Activated B cell treated with CpG ODN at 0.5 μM for 24 hours (primary cell): ENCODE data around the gene CCDC197. TPM values are rescaled to one million over a fixed set of nuclear protein-coding genes. Genes with fewer than 3 reads are reported as not detected.

Experiments
- ATAC-seq: fragments of 200-7000 bp; cut with Tn5 transposase; one replicate; pipeline ENCODE4 v1.10.0; 2021; ENCODE audit warnings: low read depth, mild to moderate bottlenecking, moderate library complexity
- CTCF ChIA-PET: fragments of 350-600 bp; sonication (Branson Sonifier 250); formaldehyde crosslinking; loops from one replicate; lab custom pipeline; 2021; ENCODE audit warnings: antibody characterized with exemption; lab: Charles Lee
- POLR2A ChIA-PET: fragments of 350-600 bp; sonication (Branson Sonifier 250); formaldehyde crosslinking; loops from one replicate; lab custom pipeline; 2021; ENCODE audit warnings: antibody characterized with exemption; lab: Charles Lee
- DNase-seq: peaks from one replicate; pipeline ENCODE4 v3.0.0; 2022
- H3K27ac Mint-ChIP-seq: one replicate; pipeline ENCODE4 v1.8.0; 2020; ENCODE audit warnings: mixed read lengths
- H3K27me3 Mint-ChIP-seq: one replicate; pipeline ENCODE4 v1.8.0; 2021; ENCODE audit warnings: mixed read lengths
- H3K36me3 Mint-ChIP-seq: one replicate; pipeline ENCODE4 v1.8.0; 2021; ENCODE audit warnings: low read depth, mixed read lengths
- H3K4me1 Mint-ChIP-seq: one replicate; pipeline ENCODE4 v1.8.0; 2021; ENCODE audit warnings: mixed read lengths
- H3K4me3 Mint-ChIP-seq: one replicate; pipeline ENCODE4 v1.8.0; 2020; ENCODE audit warnings: mild to moderate bottlenecking, mixed read lengths
- H3K9me3 Mint-ChIP-seq: one replicate; pipeline ENCODE4 v1.8.0; 2020; ENCODE audit warnings: mixed read lengths
- intact Hi-C: fragments of 100-400 bp; cut with micrococcal nuclease; formaldehyde crosslinking; loops from one replicate; pipeline ENCODE4 v1.15.1; 2024
- total RNA-seq: library from RNA; stranded (reverse); gene quantifications from 2 replicates; pipeline ENCODE4 v1.2.3, GENCODE V29; 2022
- TF ChIP-seq, protein P1 (sequence below): fragments of 200-600 bp; IDR thresholded peaks from one replicate; pipeline ENCODE4 v1.8.0; 2022; ENCODE audit warnings: antibody characterized with exemption, mild to moderate bottlenecking

The CCDC197 gene
- total RNA-seq, 1 donor from 2014 or later: not detected

DNA sequence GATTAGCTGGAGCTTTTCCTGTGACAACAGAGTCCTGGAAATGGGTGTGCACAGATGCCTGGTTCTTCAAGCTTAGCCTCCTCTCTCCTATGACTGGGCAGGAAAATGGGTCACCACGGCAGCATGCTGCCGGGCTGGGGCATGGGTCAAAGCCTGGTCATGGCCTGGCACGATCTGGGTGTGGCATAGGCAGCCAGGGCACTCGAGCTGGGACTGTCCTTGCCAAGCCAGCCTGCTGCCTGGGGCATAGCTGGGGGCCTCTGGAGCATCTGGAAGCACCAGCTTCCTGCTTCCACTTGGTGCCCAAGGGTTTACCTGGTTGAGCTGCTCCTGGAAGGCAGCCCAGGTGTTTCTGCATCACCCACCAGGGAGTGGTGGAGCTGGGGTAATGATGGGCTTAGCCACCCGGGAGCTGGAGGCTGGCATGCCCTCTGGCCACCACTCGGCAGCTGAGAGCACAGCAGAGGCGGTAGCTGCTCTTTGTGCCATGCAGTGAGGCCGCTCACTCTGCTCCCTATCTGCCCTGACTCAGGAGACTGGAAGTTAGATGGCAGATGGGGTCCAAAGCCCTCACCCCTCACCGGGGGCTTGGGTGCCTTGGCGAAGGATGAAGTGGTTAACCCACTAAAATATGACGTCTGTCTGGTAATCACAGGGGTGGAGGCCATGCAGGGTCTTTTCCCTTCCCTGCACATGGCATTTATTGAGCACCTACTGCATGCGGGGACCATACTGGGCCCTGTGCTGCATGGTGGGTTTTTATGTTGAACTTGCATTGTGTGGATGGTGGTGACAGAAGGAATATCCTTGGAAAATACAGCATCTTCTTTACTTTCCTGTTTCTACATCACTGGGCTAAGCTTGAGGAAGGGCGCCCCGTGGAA lies 30.7 kb downstream of the CCDC197 start:
- ATAC-seq (no peak), DNase-seq (no peak)
- intact Hi-C loops: no loop called here
- Mint-ChIP-seq H3K27me3 (peaks cover 25% of the 10 kb centered on the region), H3K9me3 (no peaks in the 10 kb centered on the region), H3K36me3 (no peaks in the 10 kb centered on the region), H3K4me1 (peaks cover 5% of the 10 kb centered on the region), H3K27ac (no peak overlapping the region), H3K4me3 (peak overlapping the region; percentile 51)
- CTCF ChIA-PET: interaction anchor here (0.9 to 1.7 kb wide), 4 partner anchors 9 to 109 kb away, joined by 3 to 8 read pairs (median 4); no protein-coding TSS in a partner anchor
- TF ChIP-seq, protein P1, sequence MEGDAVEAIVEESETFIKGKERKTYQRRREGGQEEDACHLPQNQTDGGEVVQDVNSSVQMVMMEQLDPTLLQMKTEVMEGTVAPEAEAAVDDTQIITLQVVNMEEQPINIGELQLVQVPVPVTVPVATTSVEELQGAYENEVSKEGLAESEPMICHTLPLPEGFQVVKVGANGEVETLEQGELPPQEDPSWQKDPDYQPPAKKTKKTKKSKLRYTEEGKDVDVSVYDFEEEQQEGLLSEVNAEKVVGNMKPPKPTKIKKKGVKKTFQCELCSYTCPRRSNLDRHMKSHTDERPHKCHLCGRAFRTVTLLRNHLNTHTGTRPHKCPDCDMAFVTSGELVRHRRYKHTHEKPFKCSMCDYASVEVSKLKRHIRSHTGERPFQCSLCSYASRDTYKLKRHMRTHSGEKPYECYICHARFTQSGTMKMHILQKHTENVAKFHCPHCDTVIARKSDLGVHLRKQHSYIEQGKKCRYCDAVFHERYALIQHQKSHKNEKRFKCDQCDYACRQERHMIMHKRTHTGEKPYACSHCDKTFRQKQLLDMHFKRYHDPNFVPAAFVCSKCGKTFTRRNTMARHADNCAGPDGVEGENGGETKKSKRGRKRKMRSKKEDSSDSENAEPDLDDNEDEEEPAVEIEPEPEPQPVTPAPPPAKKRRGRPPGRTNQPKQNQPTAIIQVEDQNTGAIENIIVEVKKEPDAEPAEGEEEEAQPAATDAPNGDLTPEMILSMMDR: no peak
- POLR2A ChIA-PET: no interaction called here

DNA sequence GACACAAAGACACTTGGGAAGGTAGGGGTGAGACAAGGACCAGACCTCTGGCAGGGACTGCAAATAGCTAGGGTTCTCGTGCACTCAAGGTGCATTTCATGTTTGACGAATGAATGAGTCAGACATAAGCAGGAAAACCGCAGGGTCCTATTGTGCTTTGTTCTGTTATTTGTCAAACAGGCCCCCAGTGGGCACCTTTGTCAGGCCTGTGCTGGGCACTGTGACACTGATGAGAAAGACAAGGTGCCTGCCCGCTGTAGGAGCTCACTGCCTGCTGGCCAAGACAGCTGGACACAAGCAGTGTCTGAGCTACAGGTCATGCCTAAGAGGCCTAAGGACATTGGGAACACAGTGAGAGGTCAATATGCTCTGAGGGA lies 31.3 kb downstream of the CCDC197 start:
- Mint-ChIP-seq H3K27ac (no peak overlapping the region), H3K27me3 (peaks cover 19% of the 10 kb centered on the region), H3K9me3 (no peaks in the 10 kb centered on the region), H3K4me3 (peak overlapping the region; percentile 51), H3K4me1 (peaks cover 5% of the 10 kb centered on the region), H3K36me3 (no peaks in the 10 kb centered on the region)
- ChIA-PET CTCF (interaction anchor here (0.9 to 1.7 kb wide), 4 partner anchors 8 to 108 kb away, joined by 3 to 8 read pairs (median 4); no protein-coding TSS in a partner anchor), POLR2A (no interaction called here)
- ATAC-seq (no peak), DNase-seq (no peak)
- TF ChIP-seq, protein P1: no peak
- intact Hi-C loops: no loop called here

DNA sequence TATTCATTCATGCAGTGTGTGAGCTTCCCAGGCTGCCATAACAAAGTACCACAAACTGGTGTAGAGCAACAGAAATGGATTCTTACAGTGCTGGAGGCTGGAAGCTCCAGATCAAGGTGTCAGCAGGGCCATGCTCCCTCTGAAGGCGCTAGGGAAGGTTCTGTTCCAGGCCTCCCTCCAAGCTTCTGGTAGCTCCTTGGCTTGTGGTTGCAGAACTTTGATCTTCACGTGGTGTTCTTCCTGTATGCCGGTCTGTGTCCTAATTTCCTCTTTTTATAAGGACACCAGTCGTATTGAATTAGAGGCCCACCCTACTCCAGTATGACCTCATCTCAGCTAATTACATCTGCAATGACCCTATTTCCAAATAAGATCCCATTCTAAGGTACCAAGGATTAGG lies 32.2 kb downstream of the CCDC197 start:
- Mint-ChIP-seq H3K27me3 (peaks cover 13% of the 10 kb centered on the region), H3K4me1 (peaks cover 5% of the 10 kb centered on the region), H3K9me3 (no peaks in the 10 kb centered on the region), H3K36me3 (no peaks in the 10 kb centered on the region), H3K4me3 (no peak overlapping the region), H3K27ac (no peak overlapping the region)
- intact Hi-C loops: no loop called here
- DNase-seq (no peak), ATAC-seq (no peak)
- ChIA-PET CTCF (interaction anchor here (0.9 to 1.5 kb wide), 2 partner anchors 89 to 107 kb away, joined by 3 to 5 read pairs; no protein-coding TSS in a partner anchor), POLR2A (no interaction called here)
- TF ChIP-seq, protein P1: no peak

DNA sequence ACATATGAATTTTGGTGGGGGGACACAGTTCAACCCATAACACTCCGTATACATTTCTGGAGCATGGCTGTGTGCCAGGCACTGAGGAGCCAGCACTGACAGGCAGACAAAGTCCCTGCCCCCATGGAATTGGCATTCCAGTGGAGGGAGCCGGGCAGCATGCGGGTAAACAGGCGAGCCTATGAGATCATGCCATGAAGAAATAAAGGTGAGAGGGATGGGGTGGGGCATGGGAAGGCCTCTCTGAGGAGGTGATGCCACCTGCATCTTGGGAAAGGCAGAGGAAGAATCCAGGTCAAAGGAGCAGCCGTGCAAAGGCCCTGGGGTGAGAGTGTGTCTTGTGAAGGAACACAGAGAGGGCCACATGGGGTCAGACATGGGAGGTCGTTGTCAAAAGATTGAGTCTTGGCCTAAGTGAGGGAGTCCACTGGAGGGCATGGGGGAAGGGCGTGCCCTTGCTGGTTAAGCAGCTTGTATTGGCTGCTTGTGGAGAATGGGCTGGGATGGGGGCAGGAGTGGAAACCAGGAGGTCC lies 32.6 kb downstream of the CCDC197 start:
- Mint-ChIP-seq H3K27ac (no peak overlapping the region), H3K36me3 (no peaks in the 10 kb centered on the region), H3K4me3 (no peak overlapping the region), H3K4me1 (peaks cover 5% of the 10 kb centered on the region), H3K27me3 (peaks cover 8% of the 10 kb centered on the region), H3K9me3 (no peaks in the 10 kb centered on the region)
- DNase-seq: no peak
- CTCF ChIA-PET: interaction anchor here (0.9 to 1.5 kb wide), 2 partner anchors 90 to 107 kb away, joined by 3 to 5 read pairs; no protein-coding TSS in a partner anchor
- intact Hi-C loops: no loop called here
- POLR2A ChIA-PET: interaction anchor here (0.7 kb wide), 1 partner anchor 460 kb away, joined by 3 read pairs; no protein-coding TSS in a partner anchor
- TF ChIP-seq, protein P1: no peak
- no peak for ATAC-seq

DNA sequence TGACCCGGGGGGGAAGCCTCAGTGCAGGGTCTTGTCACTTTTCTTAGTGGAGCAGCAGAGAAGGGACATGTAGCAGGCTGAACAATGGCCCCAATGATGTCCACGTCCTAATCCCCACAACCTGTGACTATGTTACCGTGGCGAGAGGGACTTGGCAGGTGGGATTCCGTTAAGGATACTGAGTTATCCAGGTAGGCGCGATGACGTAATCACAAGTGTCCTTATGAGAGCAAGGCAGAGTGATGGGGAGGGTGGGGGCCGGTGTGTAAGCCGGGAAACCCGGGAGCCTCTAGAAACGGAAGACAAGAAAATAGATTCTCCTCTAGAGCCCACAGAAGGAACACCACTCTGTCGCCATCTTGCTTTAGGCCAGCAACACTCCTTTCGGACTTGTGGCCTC lies 33.5 kb downstream of the CCDC197 start:
- DNase-seq (no peak), ATAC-seq (no peak)
- H3K4me1 Mint-ChIP-seq: peaks cover 5% of the 10 kb centered on the region
- CTCF ChIA-PET: no interaction called here
- TF ChIP-seq, protein P1: no peak
- peaks cover 7% of the 10 kb centered on the region for H3K27me3 Mint-ChIP-seq
- no peak overlapping the region for H3K27ac Mint-ChIP-seq
- intact Hi-C loops: no loop called here
- H3K4me3 Mint-ChIP-seq: no peak overlapping the region
- no peaks in the 10 kb centered on the region for H3K36me3 Mint-ChIP-seq
- POLR2A ChIA-PET: interaction anchor here (0.7 kb wide), 1 partner anchor 460 kb away, joined by 3 read pairs; no protein-coding TSS in a partner anchor
- H3K9me3 Mint-ChIP-seq: no peaks in the 10 kb centered on the region
